GM12801 (cell line): Measurements from ENCODE around the gene TSPAN17.

Experiments used
- CTCF ChIP-seq: IDR thresholded peaks from one replicate; pipeline ENCODE4 v1.5.1; 2011; ENCODE audit warnings: control low read depth; ENCODE audit not compliant: insufficient read length; ENCODE audit errors: extremely low read depth

The TSPAN17 gene

DNA sequence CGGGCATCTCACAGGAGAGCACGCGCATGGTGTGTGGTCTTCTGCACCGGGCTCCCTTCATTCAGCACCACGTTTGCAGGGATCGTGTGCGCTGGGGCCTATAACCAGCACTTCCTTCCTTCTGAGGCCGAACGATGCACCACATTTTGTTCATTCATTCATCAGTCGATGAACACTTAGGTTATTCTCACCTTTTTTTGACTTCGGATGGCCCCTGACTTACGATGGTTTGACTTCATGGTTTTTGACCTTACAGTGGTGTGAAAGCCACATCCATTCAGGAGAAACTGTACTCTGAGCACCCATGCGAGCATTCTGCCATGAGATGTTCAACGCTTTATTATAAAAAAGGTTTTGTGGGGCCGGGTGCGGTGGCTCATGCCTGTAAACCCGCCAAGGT lies 27.5 kb downstream of the TSPAN17 start:
- TF ChIP-seq CTCF, result no peak

DNA sequence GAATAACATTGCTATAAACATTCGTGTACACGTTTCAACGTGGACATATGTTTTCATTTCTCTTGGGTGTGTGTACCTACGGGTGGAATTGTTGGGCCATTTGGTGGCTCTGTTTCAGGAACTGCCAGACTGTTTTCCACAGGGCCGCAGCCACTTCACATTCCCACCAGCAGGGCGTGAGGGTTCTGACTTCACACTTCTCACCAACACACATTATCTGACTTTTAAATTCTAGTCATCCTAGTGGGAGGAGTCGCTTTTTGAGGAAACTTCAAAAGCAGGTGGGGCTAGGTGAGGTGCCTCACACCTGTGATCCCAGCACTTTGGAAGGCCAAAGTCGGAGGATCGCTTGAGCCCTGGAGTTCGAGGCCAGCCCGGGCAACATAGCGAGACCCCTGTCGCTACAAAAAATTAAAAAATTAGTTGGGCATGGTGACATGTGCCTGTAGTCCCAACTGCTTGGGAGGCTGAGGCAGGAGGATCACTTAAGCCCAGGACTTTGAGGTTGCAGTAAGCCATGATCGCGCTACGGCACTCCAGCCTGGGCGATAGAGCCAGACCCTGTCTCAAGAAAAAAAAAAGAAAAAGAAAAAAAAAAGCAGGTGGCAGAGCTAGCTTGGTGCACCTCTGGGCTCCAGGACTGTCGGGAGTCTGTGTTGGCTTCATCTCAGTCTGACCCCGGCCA lies 28.5 kb downstream of the TSPAN17 start:
- no peak for TF ChIP-seq CTCF

- no peak for TF ChIP-seq CTCF
Observed at GRCh38 chr5:176676361-176676824, 29.1 kb downstream of the TSPAN17 start.

DNA sequence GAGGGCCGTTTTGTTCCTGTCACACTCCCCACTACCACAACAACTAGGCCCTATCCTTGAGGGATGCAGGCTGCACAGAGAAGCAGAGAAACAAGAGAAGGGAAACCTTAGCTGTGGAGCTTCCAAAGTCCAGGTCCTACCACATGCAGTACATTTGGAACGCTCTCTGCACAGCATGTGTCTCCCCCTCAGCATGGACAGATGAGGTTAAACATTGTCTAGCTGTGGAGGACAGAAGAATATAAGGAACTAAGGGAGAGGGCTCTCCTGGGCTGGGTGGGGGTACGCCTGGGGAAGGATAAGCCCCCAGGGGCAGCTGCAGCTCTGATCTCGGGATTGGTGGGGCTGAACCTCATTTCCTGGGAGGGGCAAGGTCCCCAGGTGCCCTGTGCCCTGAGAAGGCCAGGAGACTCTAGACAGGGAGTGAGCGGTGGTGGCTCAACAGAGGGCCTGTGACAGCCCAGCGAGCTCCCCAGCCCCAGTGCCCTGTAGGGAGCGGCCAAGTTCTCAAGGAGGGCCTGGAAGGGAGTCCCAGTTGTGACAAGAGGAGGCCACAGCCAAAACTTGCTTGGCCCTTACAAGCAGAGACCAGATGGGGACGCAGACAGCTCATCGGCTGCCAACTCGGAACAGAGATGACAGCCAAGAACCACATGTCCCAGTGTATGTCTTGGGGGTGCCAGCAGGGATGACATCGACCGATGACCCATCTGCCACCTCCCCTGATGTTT lies 30.1 kb downstream of the TSPAN17 start:
- TF ChIP-seq CTCF, result no peak

GRCh38 chr5:176678584-176678983 lies 31.3 kb downstream of the TSPAN17 start:
- no peak for TF ChIP-seq CTCF

GRCh38 chr5:176679365-176680225 lies 32.3 kb downstream of the TSPAN17 start:
- TF ChIP-seq CTCF, result no peak

DNA sequence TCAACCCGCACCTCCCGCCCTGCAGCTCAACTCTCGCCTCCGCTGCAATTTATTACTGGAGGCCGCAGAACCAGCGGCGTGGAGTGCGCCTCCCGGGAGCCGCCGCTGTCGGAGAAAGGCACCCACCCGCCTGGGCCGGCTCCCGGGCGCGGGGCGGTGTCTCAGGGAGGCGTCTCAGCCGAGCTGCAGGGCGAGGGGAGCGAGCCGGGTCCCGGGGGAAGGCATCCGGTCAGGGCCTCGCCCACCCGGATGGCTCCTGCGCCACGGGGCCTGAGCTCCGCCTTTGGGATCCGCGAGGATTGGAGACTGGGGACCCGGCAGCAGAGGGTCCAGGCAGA lies 32.9 kb downstream of the TSPAN17 start:
- no peak for TF ChIP-seq CTCF
